Skin epidermis (tissue), 12 donors: ENCODE results near the gene TIMP2.
A peak's percentile ranks its signal among the peaks of the same experiment; 100 is the strongest.
"Not testable (repeated sequence)": the region's sequence is repeated elsewhere in the genome, so short reads cannot be mapped to it uniquely, and the experiment has no call there.

Source experiments
- H3K27ac ChIP-seq, 21 experiments: fragments of 200-600 bp; sonication (generic) in 11 of 21; one replicate each; pipeline ENCODE4 v1.5.0; 2020; ENCODE audit warnings: mild to moderate bottlenecking in 3 of 21, inconsistent platforms in 2 of 21, moderate library complexity in 2 of 21
- H3K4me3 ChIP-seq, 7 experiments: fragments of 200-600 bp; sonication (generic) in 2 of 7; one replicate each; pipeline ENCODE4 v1.5.0; 2020; ENCODE audit warnings: inconsistent platforms in 2 of 7, mild to moderate bottlenecking in 2 of 7, moderate library complexity in 1 of 7

Gene TIMP2

DNA sequence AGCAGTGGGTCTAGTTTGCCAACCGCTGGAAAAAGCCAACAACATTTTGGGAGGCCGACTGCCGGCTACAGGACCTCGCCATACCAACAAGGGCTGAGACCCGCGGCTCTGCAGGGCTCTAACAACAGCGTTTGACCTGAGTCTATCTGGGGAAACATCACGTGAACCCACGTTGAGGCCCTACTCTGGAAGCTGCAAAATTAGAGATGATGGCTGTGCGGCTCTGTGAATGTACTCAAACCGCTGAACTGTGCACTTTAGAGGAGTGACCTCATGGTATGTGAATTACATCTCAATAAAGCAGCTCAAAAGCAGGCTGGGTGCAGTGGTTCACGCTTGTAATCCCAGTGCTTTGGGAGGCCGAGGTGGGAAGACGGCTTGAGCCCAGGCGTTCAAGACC, 12.1 kb downstream of the TIMP2 start:
- Histone ChIP-seq H3K4me3 (no peak overlapping the region), H3K27ac (peak overlapping the region in 1 of 21 experiments; percentile 21)

DNA sequence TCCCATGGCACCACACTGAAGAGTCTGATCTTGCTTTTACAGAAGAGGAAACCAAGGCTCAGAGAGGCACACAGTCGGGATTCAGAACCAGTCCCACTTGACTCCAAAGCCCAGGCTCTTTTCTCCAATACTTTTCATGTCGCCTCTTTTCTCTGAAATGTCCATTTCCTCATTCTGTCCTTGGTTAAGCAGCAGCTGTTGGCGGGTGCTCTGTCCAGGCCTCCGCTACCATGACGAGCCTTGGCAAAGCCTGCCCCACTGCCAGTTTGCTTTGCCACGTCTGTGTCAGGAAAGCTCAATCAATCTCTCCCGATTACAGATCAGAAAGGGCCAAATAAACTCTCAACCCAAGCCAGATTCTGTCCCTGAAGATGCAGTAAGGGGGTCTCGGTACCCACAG, 13.1 kb downstream of the TIMP2 start:
- Histone ChIP-seq H3K4me3 (no peak overlapping the region), H3K27ac (peak overlapping the region in 4 of 21 experiments; percentile 8 to 34 (median 26))

DNA sequence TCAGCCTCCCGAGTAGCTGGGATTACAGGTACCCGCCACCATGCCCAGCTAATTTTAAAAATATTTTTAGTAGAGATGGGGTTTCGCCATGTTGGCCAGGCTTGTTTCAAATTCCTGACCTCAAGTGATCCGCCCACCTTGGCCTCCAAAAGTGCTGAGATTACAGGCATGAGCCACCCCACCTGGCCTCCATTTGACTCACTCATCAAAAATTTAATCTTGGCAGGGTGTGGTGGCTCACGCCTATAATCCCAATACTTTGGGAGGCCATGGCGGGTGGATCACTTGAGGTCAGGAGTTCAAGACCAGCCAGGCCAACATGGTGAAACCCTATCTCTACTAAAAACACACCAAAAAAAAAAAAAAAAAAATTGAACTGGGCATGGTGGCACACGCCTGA, 13.6 kb downstream of the TIMP2 start:
- H3K27ac ChIP-seq = peak overlapping the region in 4 of 21 experiments; percentile 4 to 41 (median 23)
- H3K4me3 ChIP-seq = not testable (repeated sequence)

DNA sequence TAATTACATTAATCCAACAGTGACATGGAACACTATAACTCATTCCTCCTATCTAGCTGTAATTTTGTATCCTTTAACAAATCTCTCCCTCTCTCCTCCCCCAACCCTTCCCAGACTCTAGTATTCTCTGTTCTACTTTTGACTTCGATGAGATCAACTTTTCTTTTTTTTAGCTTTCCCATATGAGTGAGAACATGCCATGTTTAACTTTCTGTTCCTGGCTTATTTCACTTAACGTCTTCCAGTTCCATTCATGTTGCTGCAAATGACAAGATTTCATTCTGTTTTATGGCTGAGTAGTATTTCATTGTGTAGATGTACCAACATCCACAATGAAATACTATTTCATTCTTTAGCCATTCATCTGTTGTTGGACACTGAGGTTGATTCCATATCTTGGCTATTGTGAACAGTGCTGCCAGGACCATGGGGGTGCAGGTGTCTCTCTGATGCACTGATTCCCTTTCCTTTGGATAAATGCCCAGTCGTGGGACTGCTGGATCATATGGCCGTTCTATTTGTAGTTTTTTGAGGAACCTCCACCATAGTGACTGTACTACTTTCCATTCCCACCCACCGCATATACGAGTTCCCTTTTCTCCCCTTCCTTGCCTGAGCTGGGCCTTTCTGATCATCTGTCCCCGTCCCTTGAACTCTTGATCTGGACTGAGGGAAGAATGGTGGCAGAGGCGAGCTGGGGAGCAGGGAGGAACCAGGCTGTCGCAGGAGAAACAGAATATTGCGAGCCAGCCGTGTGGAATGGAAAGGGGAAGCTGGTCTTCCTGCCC, 14.5 kb downstream of the TIMP2 start:
- H3K27ac ChIP-seq = peak overlapping the region in 3 of 21 experiments; percentile 4 to 30 (median 16)
- no peak overlapping the region for H3K4me3 ChIP-seq

DNA sequence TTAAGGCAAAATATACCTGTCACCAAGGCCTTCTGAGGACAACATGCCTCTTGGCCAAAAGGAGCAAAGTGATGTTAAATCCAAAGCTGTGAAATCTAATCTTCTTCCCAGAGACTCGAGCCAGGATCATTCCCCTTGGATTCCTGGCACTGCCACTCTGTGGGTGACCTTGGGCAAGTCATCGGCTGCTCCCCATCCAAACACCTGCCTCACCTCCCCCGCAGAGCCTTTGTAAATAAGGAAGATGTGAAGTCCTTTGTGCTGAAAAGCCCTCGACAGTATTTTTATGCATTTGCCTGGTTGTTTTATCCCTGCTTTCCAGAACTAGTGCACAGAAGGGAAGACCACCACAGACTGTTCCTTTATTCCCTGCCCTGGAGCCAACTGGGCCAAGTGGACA, 16.8 kb downstream of the TIMP2 start:
- H3K4me3 ChIP-seq = no peak overlapping the region
- H3K27ac ChIP-seq = no peak overlapping the region

DNA sequence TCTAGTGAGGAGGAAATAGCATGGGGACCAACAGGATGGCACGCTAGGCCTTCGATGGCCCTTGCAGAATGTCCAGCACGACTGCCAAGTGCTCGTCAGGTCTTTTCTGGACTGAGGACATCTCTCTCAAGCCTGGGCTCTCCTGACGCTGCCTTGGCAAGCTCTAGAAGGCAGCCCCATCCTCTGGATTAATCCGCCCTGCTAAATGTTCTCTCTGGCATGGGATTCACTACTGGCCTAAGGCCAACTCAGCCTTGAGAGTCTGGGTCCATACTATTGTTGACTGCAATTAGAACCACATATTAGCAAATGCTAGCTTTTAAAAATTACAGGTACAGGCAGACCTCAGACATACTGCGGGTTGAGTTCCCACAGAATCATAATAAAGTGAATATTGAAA, 19.6 kb downstream of the TIMP2 start:
- Histone ChIP-seq H3K27ac (no peak overlapping the region), H3K4me3 (no peak overlapping the region)

- Histone ChIP-seq H3K4me3 (no peak overlapping the region), H3K27ac (no peak overlapping the region)
Observed at GRCh38 chr17:78905116-78905515, 20.1 kb downstream of the TIMP2 start.

DNA sequence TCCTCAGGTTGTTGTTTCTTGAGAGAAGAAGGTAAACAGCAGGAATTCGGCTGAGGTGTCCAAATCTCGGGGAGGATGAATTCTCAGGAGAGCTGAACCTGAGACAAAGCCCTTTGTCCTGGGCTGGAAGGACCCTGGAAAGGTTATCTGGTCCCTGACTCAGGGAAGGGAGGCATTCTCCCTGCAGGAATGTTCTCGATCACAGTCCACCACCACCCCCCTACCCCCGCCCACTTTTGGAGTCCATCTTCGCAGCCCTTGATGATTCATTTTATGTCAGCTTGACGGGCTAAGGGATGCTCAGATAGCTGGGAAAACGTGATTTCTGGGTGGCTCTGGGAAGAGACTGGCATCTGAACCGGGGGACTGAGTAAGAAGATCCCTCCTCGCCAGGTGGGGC, 20.8 kb downstream of the TIMP2 start:
- Histone ChIP-seq H3K4me3 (no peak overlapping the region), H3K27ac (no peak overlapping the region)

DNA sequence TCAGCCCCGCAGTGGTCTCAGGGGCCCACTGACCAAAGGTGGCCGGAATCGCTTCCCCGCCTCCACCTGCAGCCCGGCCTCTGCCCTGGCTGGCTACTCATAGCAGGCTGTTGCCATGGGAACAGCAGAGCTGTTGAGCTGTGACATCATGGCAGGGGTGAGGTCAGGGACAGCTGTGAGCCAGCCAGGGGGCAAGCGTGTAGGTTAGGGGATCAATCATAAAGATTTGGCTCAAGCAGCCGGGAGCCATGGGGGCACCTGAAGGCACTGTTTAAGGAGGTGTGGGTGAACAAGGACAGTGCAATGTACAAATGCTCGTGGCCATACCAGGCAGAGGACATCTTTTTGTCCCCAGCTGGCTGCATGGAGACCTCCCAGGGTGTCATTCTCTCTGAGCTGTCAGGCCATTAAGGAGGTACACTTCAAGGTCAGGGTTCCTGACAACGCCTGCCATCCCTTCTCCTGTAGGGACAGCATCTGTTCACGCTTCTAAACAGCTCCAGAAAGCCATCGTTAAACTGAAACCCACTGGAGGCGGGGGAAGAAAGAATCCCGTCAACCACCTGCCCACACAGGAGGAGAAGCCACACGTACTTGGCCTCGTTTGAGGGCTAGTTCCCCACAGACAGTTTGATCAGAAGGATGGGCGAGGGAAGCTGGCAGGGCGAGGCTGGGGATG, 21.9 kb downstream of the TIMP2 start, which contains the start of gene CEP295NL:
TSS of gene CEP295NL (minus strand) at position 101 of the 679 bp plus-strand sequence. CDS start 1,373 bp downstream, outside the sequence.
- Histone ChIP-seq H3K4me3 (no peak within 1 kb of the TSS), H3K27ac (peak within 1 kb of the TSS in 3 of 21 experiments; percentile 6 to 29 (median 14))

DNA sequence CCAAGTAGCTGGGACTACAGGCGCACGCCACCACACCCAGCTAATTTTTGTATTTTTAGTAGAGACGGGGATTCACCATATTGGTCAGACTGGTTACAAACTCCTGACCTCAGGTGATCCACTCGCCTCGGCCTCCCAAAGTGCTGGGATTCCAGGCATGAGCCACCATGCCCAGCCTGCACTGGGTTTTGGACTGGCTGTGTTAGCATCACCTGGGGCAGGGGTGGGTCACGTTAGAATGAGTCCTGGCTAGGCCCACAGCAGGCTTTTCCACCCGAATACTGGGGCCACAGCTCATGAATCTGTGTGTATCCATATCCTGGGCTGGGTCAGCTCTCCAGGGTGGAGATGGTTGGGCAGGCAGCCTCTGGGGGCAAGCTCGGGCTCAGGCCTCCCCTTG, 23.0 kb downstream of the TIMP2 start:
- H3K4me3 ChIP-seq, H3K27ac ChIP-seq: not testable (repeated sequence)

GRCh38 chr17:78901806-78902205, 23.4 kb downstream of the TIMP2 start:
- Histone ChIP-seq H3K27ac (no peak overlapping the region), H3K4me3 (no peak overlapping the region)

GRCh38 chr17:78900816-78901215, 24.4 kb downstream of the TIMP2 start:
- Histone ChIP-seq H3K4me3 (no peak overlapping the region), H3K27ac (no peak overlapping the region)

DNA sequence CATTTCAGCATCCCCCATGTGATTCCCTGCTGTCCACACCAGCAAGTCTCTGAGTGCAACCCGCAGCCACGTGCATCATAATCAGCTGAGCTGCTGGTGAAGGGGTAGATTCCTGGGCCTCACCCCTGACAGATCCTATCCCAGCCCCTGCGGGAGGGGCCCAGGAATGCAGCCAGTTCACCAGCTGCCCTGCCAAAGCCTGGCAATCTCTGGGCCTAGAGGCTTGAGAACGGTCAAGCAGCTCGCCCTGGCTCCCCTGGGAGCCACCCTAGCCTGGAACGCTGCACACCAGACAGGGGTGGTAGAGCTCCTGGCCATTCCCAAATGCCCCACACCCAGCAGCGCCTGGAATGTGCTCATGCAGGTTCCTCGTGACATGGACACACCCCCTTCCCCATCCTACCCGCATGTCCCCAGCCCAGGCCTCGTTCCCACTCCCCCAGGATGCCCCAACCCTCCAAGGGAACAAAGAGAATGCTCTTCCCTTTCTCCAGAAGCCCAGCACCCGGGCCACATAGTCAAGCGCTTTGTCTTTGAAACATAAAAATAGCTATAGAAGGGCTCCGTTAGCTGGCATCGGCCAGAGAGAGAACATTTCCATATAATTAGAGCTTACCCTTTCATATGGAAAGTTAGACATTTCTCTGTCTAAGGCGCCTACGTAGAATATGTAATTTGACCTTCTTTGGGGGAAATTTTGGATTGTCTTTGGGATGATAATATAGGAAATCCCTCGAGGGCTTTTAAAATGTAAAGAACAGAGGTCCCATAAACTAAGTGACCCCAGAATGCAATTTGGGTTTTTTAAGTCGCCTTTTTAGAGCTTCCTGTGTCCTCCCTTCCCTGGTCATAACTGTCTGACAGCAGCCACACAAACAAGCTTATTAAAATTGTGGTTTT, 25.6 kb downstream of the TIMP2 start:
- no peak overlapping the region for H3K4me3 ChIP-seq
- no peak overlapping the region for H3K27ac ChIP-seq

DNA sequence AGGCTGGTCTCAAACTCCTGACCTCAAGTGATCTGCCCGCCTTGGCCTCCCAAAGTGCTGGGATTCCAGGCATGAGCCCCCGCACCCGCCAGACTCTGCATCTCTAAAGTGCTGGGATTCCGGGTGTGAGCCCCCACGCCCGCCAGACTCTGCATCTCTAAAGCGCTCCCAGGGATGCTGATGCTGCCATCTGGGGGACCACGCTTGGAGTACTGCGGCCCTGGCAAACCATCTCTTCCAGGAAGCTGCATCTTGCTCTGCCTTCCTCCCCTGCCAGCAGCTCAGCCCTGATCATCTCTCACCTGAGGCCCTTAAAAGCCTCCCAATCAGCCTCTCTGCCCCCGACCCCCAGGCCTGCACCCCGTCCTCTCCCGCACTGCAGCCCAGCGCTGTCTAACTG, 26.2 kb downstream of the TIMP2 start:
- Histone ChIP-seq H3K27ac (no peak overlapping the region), H3K4me3 (no peak overlapping the region)

DNA sequence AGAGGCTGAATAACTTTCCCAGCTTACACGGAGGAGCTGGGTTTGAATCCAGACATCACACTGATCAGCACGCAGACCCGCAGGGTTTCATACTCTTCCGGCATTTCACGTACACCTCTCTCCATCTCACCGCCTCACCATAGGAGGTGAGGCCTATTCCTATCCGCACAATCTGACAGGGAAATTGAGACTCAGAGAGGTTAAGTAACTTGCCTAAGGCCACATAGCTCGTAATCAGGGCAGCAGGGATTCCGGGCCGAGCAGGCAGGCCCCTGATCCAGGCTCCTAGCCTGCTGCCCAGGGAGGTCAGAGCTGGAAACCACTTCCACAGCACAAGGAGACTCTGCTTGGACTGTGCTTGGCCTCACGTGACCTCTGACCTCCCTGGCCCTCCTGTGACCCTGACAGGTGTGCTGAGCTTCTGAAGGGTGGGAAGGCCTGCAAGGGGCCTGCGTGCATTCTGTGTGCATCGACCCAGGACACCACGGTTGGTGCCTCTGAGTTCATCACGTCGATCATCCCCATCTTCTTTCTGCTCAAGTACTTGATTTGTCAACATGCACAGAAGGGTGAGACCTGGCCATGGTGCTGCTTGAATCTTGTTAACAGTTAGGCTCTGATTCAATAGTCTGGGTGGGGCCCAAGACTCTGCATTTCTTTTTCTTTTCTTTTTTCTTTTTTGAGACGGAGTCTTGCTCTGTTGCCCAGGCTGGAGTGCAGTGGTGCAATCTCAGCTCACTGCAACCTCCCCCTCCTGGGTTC, 26.9 kb downstream of the TIMP2 start:
- Histone ChIP-seq H3K27ac (peak overlapping the region in 3 of 21 experiments; percentile 2 to 67 (median 18)), H3K4me3 (no peak overlapping the region)

DNA sequence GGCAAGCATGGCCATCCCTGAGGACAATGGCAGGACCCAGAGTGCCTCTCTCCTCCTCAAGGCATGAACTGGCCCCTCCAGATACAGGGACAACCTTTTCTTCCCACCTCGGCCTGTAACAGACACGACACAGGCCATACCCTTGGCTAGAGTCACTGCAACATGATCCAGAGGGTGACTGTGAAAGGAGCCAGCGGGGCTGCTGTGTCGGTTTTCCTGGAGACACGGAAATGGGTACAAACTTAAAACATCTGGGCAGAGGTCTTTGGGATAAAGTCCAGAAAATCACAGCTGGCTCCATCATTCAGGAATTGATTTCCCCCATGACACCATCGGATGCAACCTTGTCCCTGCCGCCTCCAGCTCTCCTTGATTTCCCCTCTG, 27.5 kb downstream of the TIMP2 start:
- H3K4me3 ChIP-seq = no peak overlapping the region
- peak overlapping the region in 10 of 21 experiments; percentile 2 to 67 (median 20) for H3K27ac ChIP-seq

DNA sequence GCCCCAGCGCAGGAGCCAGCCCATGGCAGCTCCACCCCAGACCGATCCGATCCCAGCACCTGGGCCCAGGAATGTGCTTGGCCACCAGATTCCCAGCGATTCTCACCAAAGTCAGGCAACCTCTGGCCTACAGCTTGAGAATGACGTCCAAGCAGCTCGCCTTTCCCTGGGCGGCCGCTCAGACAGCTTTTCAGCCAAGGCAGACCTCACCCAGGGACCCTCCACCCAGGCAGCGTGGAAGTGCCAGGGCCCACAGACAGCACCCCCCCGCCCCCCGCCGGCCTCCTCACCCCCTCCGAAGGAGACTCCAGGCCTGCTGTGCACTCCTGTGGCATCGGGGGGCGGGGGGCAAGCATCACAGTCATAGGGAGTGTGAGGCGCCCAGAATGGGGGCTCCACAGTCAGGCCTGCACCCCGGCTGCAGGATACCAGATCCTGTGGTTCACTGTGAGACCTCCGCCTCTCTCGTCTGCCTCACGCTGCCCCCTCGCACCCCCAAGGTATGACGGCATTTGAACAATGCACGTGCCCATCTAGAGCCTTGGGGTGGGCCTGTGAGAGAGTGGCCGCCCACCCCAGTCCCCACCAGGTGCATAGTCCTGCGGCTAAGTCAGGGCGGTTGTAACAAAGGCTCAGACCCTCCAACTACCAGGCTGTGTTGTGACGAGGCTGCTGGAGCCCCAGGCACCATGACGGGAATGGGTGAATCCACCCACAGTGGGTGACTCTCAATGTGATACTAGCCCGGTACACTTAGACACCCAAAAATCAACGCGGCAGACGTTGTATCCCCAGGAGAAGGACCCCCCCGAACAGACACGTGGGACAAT, 28.1 kb downstream of the TIMP2 start:
- peak overlapping the region in 12 of 21 experiments; percentile 14 to 67 (median 25) for H3K27ac ChIP-seq
- H3K4me3 ChIP-seq = no peak overlapping the region

GRCh38 chr17:78896091-78896833, 28.9 kb downstream of the TIMP2 start:
- Histone ChIP-seq H3K27ac (peak overlapping the region in 11 of 21 experiments; percentile 14 to 67 (median 37)), H3K4me3 (no peak overlapping the region)
